Measurements from ENCODE around the gene FDX1. TPM values are rescaled to one million over a fixed set of nuclear protein-coding genes. Genes with fewer than 3 reads are reported as not detected.

FDX1 gene
- total RNA-seq, 1 donor from 2014 or later = 16.4 TPM

DNA sequence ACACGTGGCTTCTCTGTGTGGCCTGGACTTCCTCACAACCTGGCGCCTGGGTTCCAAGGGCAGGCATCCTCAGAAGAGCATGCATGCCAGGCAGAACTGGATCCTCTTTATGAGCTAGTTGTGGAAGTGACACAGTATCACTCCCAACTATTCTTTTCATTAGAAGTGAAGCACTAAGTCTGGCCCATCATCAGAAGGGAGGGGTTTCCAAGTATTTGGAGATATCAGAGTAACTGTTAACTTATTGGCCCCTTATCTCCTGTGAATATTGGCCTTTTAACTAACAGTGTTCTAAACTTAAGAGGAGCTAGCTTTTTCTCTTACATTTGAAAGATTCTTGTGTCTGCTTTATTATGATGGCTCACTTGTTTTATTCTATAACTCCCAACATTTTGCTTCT is 35.5 kb downstream of the FDX1 start:
- Mint-ChIP-seq H3K4me3 (no peak overlapping the region), H3K4me1 (peaks cover 3% of the 10 kb centered on the region)
- intact Hi-C loops (cut with micrococcal nuclease) = no loop called here

DNA sequence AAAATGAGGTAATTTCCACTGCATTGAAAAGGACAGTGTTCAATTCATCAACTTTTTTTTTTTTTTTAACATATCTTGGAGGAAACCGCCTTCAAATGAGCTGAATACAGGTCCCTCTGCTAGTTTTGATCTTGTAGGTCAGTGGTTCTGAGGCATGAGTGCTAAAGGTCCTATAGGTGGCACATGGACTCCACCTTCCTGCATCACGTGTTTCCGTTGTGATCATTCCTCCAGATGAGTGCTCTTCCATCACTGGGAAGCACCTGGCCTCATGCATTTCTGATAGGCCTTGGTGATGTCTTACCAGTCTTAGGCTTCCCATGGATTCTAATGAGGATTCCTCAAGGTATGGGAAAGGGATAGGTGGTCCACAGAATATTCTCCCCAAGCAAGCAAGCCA is 37.8 kb downstream of the FDX1 start:
- Mint-ChIP-seq H3K36me3 (ENCODE audit: low read depth) (peaks cover 17% of the 10 kb centered on the region), H3K4me3 (no peak overlapping the region), H3K27ac (no peak overlapping the region), H3K27me3 (no peaks in the 10 kb centered on the region), H3K4me1 (peaks cover 6% of the 10 kb centered on the region), H3K9me3 (no peaks in the 10 kb centered on the region)
- intact Hi-C loops (cut with micrococcal nuclease) = no loop called here
- peak; percentile 34 for DNase-seq

More for the DNA sequence above, 35.5 kb downstream of the FDX1 start:
- Mint-ChIP-seq H3K27ac (no peak overlapping the region), H3K36me3 (ENCODE audit: low read depth) (peaks cover 21% of the 10 kb centered on the region), H3K9me3 (no peaks in the 10 kb centered on the region), H3K27me3 (no peaks in the 10 kb centered on the region)
- peak; percentile 35 for DNase-seq

DNA sequence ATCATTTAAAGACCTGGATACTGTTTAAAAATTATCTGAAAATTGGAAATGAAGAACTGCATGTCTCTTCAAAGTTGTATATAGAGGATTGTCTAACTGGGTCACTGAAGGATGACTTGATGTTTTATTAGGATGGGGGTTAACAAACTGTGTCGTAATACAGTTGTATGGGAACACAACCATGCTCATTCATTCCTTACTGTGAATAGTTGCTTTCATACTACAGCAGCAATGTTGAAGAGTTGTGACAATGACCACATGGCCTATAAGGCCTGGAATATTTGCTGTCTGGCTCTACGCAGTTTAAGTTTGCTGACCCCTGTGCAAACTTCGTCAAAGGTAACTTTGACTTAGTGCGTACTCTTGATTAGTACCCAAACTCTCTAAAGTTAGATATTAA is 38.4 kb downstream of the FDX1 start:
- H3K36me3 Mint-ChIP-seq (ENCODE audit: low read depth) = peaks cover 15% of the 10 kb centered on the region
- no peak for DNase-seq
- intact Hi-C loops (cut with micrococcal nuclease) = no loop called here
- no peak overlapping the region for H3K4me3 Mint-ChIP-seq
- peaks cover 4% of the 10 kb centered on the region for H3K4me1 Mint-ChIP-seq
- H3K27me3 Mint-ChIP-seq = no peaks in the 10 kb centered on the region
- no peak overlapping the region for H3K27ac Mint-ChIP-seq
- no peaks in the 10 kb centered on the region for H3K9me3 Mint-ChIP-seq

DNA sequence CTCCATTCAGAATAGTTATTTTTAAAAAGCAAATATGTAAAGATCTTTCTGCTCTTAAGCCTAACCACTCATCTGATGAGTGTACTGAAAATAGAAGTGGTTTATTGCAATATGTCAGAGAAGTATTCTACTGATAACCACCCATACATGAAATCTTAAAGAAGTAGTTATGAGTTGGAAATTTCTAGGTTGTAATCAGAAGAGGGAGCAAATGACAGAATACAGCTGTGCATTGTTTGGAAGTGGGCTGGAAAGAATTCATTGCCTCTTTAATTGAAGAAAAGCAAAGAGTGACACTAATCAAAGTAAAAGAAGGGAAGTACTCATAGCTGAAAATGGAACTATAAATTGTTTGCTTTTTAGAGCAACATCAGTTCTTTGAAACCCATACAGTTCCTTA is 39.4 kb downstream of the FDX1 start:
- Mint-ChIP-seq H3K4me1 (peaks cover 4% of the 10 kb centered on the region), H3K27ac (no peak overlapping the region), H3K36me3 (ENCODE audit: low read depth) (peaks cover 13% of the 10 kb centered on the region), H3K9me3 (no peaks in the 10 kb centered on the region), H3K27me3 (no peaks in the 10 kb centered on the region), H3K4me3 (no peak overlapping the region)
- intact Hi-C loops (cut with micrococcal nuclease) = no loop called here
- no peak for DNase-seq

DNA sequence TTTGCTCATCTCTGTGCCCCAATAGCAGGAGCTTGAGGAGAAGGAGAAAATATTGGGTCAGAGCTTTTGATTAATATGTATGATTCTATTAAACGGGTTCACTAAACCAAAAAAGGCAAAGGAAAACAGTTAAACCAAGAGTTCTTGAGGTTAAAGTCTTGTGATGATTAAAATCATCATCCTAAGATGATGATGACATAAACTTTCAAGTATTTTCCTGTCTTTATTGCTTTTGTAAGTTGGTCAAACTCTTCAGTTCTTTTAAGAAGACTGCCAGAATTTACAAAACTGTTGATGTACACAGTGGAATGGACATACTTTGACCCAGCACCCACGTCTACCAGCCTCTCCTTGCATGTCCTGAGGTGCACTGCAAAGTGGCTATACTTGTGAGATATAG is 41.0 kb downstream of the FDX1 start:
- DNase-seq = no peak
- Mint-ChIP-seq H3K9me3 (no peaks in the 10 kb centered on the region), H3K36me3 (ENCODE audit: low read depth) (peaks cover 12% of the 10 kb centered on the region), H3K27me3 (no peaks in the 10 kb centered on the region), H3K4me1 (peaks cover 4% of the 10 kb centered on the region), H3K4me3 (no peak overlapping the region), H3K27ac (no peak overlapping the region)
- intact Hi-C loops (cut with micrococcal nuclease) = no loop called here

DNA sequence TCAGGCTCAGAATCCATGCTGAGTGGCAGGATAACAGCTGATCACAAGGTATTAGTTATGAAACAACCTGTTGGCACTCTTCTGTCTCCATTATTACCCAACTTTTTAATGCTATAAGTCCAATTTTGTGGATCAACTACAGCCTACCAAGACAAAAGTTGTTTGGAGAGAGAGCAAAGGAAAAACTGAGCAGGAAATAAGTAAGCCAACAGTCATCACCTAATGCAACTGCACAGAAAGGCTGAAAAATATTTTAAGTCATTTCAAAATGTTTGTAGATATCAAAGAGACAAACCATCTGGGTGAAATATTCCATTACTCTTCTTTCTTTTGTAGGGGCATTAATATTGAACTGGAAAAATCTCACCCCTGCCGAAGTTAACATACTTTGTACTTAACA is 41.6 kb downstream of the FDX1 start:
- Mint-ChIP-seq H3K4me3 (no peak overlapping the region), H3K4me1 (peaks cover 4% of the 10 kb centered on the region), H3K9me3 (no peaks in the 10 kb centered on the region), H3K27me3 (no peaks in the 10 kb centered on the region), H3K36me3 (ENCODE audit: low read depth) (peaks cover 12% of the 10 kb centered on the region), H3K27ac (no peak overlapping the region)
- DNase-seq = no peak
- intact Hi-C loops (cut with micrococcal nuclease) = no loop called here

DNA sequence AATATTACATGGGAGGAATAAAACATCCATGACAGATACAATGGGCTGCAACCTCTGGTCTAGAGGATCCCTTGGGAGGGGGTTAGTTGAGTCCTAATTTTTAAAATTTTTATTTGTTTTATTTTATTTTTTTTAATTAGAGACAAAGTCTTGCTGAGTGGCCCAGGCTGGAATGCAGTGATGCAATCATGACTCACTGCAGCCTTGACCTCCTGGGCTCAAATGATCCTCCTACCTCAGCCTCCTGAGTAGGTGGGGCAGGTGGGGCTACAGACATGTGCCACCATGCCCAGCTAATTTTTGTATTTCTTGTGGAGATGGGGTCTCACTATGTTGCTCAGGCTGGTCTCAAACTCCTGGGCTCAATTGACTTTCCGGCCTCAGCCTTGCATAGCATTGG is 43.1 kb downstream of the FDX1 start:
- Mint-ChIP-seq H3K4me3 (no peak overlapping the region), H3K9me3 (peaks cover 4% of the 10 kb centered on the region), H3K27me3 (no peaks in the 10 kb centered on the region), H3K36me3 (ENCODE audit: low read depth) (peaks cover 12% of the 10 kb centered on the region), H3K4me1 (peaks cover 6% of the 10 kb centered on the region), H3K27ac (no peak overlapping the region)
- intact Hi-C loops (cut with micrococcal nuclease) = no loop called here
- DNase-seq = no peak

DNA sequence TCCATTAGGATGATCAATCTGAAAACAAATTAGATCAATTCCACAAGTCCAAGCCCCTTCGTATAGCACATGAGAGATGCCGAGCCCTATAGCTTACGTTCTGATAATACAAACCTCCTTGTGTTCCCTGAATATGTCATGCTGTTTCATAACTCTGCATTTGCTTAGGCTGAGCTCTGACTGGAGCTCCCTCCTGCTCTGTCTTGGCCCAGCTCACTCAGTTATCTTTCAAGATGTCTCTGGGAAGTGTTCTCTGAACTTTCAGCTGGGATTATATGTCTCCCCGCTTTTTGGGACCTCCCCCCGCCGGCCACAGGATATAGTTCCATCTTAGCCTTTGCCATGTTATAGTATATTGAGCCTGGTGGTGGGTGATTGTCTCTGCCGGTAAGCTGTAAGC is 44.0 kb downstream of the FDX1 start:
- no peak overlapping the region for H3K4me3 Mint-ChIP-seq
- intact Hi-C loops (cut with micrococcal nuclease) = no loop called here
- H3K36me3 Mint-ChIP-seq (ENCODE audit: low read depth) = peaks cover 9% of the 10 kb centered on the region
- H3K27ac Mint-ChIP-seq = no peak overlapping the region
- peak; percentile 44 for DNase-seq
- H3K9me3 Mint-ChIP-seq = peaks cover 4% of the 10 kb centered on the region
- H3K4me1 Mint-ChIP-seq = peaks cover 6% of the 10 kb centered on the region
- no peaks in the 10 kb centered on the region for H3K27me3 Mint-ChIP-seq

DNA sequence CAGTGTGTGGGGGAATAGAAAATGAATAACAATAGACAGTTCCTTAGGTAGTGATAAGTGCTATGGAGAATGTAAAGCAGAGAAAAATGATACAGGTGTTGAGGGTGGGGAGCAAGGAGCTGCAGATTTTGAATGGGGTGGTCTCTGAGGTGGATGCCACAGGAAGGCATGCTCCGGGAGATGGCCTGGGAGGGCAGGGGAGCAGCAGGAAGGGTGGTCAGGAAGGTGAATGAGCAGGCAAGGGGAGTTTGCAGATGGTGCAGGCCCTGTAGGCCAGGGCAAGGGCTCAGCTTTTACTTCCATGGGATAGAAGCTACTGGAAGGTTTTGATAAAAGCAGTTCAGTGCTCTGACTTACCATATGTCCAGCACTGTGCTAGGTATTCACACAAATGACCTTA is 44.8 kb downstream of the FDX1 start:
- no peak overlapping the region for H3K27ac Mint-ChIP-seq
- peak; percentile 41 for DNase-seq

DNA sequence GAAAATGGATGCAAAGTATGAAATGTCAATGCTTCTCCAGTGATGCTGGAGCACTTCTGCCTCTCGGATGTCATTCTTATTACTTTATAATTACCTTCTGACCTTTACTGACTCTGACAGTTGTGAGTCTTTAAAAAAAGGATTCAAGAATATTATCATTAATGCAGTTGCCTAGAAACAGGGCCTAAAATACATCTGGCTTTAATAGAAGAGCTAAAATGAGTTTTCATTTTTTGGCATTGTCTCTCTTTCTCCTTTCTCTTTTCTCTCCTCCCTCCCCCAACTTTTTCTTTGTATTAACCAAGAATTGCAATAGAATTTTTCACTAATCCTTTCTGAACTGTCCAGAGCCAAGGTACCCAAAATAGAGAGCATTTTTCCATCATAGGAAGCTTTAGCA is 45.9 kb downstream of the FDX1 start:
- intact Hi-C loops (cut with micrococcal nuclease) = no loop called here
- DNase-seq = no peak
- no peaks in the 10 kb centered on the region for H3K27me3 Mint-ChIP-seq
- no peak overlapping the region for H3K4me3 Mint-ChIP-seq
- no peak overlapping the region for H3K27ac Mint-ChIP-seq
- peaks cover 4% of the 10 kb centered on the region for H3K9me3 Mint-ChIP-seq
- H3K36me3 Mint-ChIP-seq (ENCODE audit: low read depth) = peaks cover 2% of the 10 kb centered on the region
- peaks cover 3% of the 10 kb centered on the region for H3K4me1 Mint-ChIP-seq

More for the DNA sequence above, 44.8 kb downstream of the FDX1 start:
- no peaks in the 10 kb centered on the region for H3K27me3 Mint-ChIP-seq
- H3K4me1 Mint-ChIP-seq = peaks cover 6% of the 10 kb centered on the region
- peaks cover 5% of the 10 kb centered on the region for H3K36me3 Mint-ChIP-seq (ENCODE audit: low read depth)
- H3K4me3 Mint-ChIP-seq = no peak overlapping the region
- intact Hi-C loops (cut with micrococcal nuclease) = no loop called here
- peaks cover 4% of the 10 kb centered on the region for H3K9me3 Mint-ChIP-seq

DNA sequence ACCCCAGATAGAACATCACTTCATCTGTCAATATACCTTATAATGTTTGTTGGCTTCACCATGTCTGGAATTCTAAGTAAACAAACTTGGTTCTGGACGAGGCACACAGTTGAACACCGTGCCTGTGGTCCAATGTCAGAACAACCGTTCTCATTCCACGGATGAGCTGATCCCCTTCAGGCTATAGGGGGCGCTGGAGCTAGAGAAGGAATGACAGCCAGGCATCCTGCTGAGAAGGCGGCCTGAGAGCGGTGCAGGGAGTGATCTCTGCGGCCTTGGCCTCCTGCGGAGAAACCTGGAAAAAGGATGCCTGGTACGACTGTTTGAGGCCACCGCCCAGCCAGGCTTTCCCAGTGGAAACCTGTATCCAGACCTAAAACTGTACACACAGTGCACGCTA is 48.7 kb downstream of the FDX1 start:
- Mint-ChIP-seq H3K27ac (no peak overlapping the region), H3K9me3 (peaks cover 4% of the 10 kb centered on the region), H3K4me3 (no peak overlapping the region), H3K36me3 (ENCODE audit: low read depth) (no peaks in the 10 kb centered on the region), H3K27me3 (peaks cover 1% of the 10 kb centered on the region), H3K4me1 (peaks cover 3% of the 10 kb centered on the region)
- intact Hi-C loops (cut with micrococcal nuclease) = no loop called here
- DNase-seq = no peak

DNA sequence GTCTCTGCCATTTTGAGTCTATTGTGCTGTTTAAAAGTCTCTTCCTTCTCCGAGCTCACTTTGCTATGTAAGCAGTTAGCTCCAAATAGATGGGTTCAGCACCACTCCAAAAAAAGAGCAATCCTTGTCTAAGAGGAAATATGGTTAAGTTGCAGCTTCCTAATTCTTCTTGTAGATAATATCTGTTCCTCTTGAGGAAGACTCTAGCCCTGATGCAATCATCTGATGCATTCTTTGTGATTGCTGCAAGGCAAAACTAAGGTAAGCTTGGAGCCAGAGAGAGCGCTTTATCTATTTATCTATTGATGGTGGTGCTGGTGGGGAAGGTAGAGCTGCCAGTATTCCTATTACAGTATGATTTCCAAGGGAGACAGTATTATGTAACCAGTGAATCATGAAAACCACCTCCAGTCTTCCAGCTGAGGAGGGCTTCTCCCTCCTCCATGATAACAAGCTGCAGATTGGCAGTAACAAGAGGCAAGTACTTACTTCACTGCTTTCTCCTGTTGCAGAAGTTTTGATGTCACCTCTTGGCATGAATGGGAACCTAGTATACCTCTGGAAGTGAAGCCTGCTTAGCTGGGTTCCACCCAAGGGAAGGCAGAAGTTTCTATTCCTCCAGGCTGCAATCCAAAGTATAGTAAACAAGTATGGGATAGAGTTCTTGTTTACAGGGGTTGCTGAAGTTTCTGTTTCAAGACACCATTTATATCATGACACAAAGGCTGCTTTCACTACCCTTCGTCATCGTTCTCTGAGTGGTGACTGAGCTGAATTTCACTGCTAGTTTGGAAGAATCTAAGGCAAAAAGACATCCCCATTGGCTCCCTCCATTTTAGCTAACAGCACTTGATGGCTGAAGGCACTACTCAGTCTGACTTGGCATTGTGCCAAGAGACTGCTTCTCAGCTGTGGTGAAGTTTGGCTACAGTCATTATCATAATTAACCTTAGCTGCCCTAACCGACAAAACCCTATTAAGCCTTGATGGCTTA is 49.7 kb downstream of the FDX1 start:
- no peak for DNase-seq
- no peak overlapping the region for H3K4me3 Mint-ChIP-seq
- intact Hi-C loops (cut with micrococcal nuclease) = no loop called here

DNA sequence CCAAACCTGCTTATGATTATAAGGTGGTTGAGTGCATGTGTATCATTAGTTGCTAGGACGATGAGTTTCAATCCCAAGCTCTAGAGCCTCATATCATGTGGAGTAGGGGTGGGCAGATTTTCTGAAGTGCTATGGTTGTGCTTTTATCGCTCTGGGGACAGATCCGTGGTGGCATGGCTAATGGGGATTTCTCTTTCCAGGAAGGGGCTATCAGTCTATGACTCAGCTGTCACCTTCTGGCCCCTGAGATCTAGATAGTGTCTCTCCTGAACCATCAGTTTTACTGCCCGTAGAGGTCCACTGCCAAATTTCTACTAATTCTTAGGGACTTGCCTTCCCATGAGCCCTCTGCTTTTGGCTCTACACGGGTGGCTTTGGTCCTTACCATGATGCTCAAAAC is 51.8 kb downstream of the FDX1 start:
- Mint-ChIP-seq H3K4me3 (no peak overlapping the region), H3K27ac (no peak overlapping the region), H3K9me3 (peaks cover 4% of the 10 kb centered on the region), H3K27me3 (peaks cover 7% of the 10 kb centered on the region), H3K4me1 (peaks cover 2% of the 10 kb centered on the region), H3K36me3 (ENCODE audit: low read depth) (no peaks in the 10 kb centered on the region)
- intact Hi-C loops (cut with micrococcal nuclease) = no loop called here
- no peak for DNase-seq

More for the DNA sequence above, 49.7 kb downstream of the FDX1 start:
- peaks cover 4% of the 10 kb centered on the region for H3K9me3 Mint-ChIP-seq
- no peak overlapping the region for H3K27ac Mint-ChIP-seq
- H3K4me1 Mint-ChIP-seq = peaks cover 2% of the 10 kb centered on the region
- H3K27me3 Mint-ChIP-seq = peaks cover 5% of the 10 kb centered on the region
- no peaks in the 10 kb centered on the region for H3K36me3 Mint-ChIP-seq (ENCODE audit: low read depth)

DNA sequence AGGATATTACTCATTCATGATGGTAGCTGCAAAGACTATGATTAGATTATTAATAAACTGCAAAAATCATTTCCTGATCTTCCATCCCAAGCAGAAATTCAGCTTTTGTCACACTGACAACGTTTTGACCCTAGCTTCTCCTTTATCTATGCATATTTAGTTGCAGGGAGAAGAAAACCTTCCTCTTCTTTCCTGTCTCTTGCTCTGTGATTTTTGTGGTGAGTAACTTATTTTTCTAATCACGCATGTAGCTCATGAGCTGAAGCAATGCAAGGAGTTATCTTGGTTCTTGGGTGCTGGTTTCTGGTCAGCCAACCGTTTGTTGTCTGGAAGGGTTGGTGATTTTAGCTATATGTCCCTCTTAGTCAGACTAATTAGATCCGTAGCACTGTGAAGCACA is 56.4 kb downstream of the FDX1 start:
- no peak for DNase-seq
- Mint-ChIP-seq H3K9me3 (no peaks in the 10 kb centered on the region), H3K27ac (no peak overlapping the region), H3K27me3 (peaks cover 7% of the 10 kb centered on the region), H3K4me1 (peaks cover 3% of the 10 kb centered on the region), H3K36me3 (ENCODE audit: low read depth) (no peaks in the 10 kb centered on the region), H3K4me3 (no peak overlapping the region)
- intact Hi-C loops (cut with micrococcal nuclease) = no loop called here

Data from activated CD4-positive, alpha-beta T cell treated with anti-CD3 and anti-CD28 coated beads, Interleukin-2, amount 10 ng/mL, durations not matched to agents 24 days and 14 days (primary cell).